MM.1S (cell line): Measurements from ENCODE around the gene FNDC8.
"Not testable (repeated sequence)": the region's sequence is repeated elsewhere in the genome, so short reads cannot be mapped to it uniquely, and the experiment has no call there.

Source experiments
- DNase-seq: peaks from one replicate; pipeline ENCODE4 v3.0.0-alpha.2; 2015
- H2AFZ ChIP-seq: fragments of 300-600 bp; sonication (generic); 2 replicates; pipeline ENCODE4 v1.6.0; 2016; ENCODE audit warnings: antibody characterized with exemption, low read length
- H3F3A ChIP-seq: fragments of 300-600 bp; sonication (generic); 2 replicates; pipeline ENCODE4 v1.6.1; 2016; ENCODE audit warnings: mild to moderate bottlenecking, antibody characterized with exemption, low read length, moderate library complexity, mixed read lengths; ENCODE audit not compliant: insufficient read depth
- H3K27ac ChIP-seq: fragments of 300-600 bp; sonication (generic); 2 replicates; pipeline ENCODE4 v1.5.1; 2016; ENCODE audit warnings: mild to moderate bottlenecking, low read length
- H3K27me3 ChIP-seq: fragments of 300-600 bp; sonication (generic); replicated peaks from 2 replicates; pipeline ENCODE4 v1.6.0; 2016; ENCODE audit warnings: low read length; ENCODE audit not compliant: insufficient read depth
- H3K36me3 ChIP-seq: fragments of 300-600 bp; sonication (generic); replicated peaks from 2 replicates; pipeline ENCODE4 v1.6.1; 2016; ENCODE audit warnings: mild to moderate bottlenecking, low read length, mixed read lengths; ENCODE audit not compliant: insufficient read depth
- H3K4me1 ChIP-seq: fragments of 300-600 bp; sonication (generic); 2 replicates; pipeline ENCODE4 v1.6.1; 2016; ENCODE audit warnings: low read length, mixed read lengths
- H3K4me2 ChIP-seq: fragments of 300-600 bp; sonication (generic); 2 replicates; pipeline ENCODE4 v1.6.0; 2016; ENCODE audit warnings: low read depth, low read length
- H3K4me3 ChIP-seq: fragments of 300-600 bp; sonication (generic); 2 replicates; pipeline ENCODE4 v1.5.1; 2016; ENCODE audit warnings: low read length, mixed read lengths
- H3K79me2 ChIP-seq: fragments of 300-600 bp; sonication (generic); 2 replicates; pipeline ENCODE4 v1.6.1; 2016; ENCODE audit warnings: mixed run types, low read length, mixed read lengths
- H3K9ac ChIP-seq: fragments of 300-600 bp; sonication (generic); 2 replicates; pipeline ENCODE4 v1.6.1; 2016; ENCODE audit warnings: low read length, mixed read lengths
- H3K9me2 ChIP-seq: fragments of 300-600 bp; sonication (generic); replicated peaks from 2 replicates; pipeline ENCODE4 v1.6.1; 2016; ENCODE audit warnings: mild to moderate bottlenecking, low read length, mixed read lengths; ENCODE audit not compliant: insufficient read depth
- H3K9me3 ChIP-seq: fragments of 300-600 bp; sonication (generic); replicated peaks from 2 replicates; pipeline ENCODE4 v1.6.1; 2016; ENCODE audit warnings: mild to moderate bottlenecking, low read length, mixed read lengths; ENCODE audit not compliant: insufficient read depth
- H4K20me1 ChIP-seq: fragments of 300-600 bp; sonication (generic); 2 replicates; pipeline ENCODE4 v1.6.1; 2016; ENCODE audit warnings: mild to moderate bottlenecking, low read length, moderate library complexity, mixed read lengths; ENCODE audit not compliant: insufficient read depth
- CTCF ChIP-seq: fragments of 300-600 bp; sonication (generic); IDR thresholded peaks from 2 replicates; pipeline ENCODE4 v1.5.1; 2016; ENCODE audit warnings: antibody characterized with exemption, low read length, mixed read lengths
- EZH2 ChIP-seq: fragments of 300-600 bp; sonication (generic); optimal IDR thresholded peaks from 2 replicates; pipeline ENCODE3; 2017; ENCODE audit warnings: low read depth, mild to moderate bottlenecking, antibody characterized with exemption, low read length, mixed read lengths
- EZH2phosphoT487 ChIP-seq: fragments of 300-600 bp; sonication (generic); IDR thresholded peaks from 2 replicates; pipeline ENCODE4 v1.6.1; 2018; ENCODE audit warnings: antibody characterized with exemption, low read length

The FNDC8 gene

GRCh38 chr17:35104844-35105450, 16.5 kb upstream of the FNDC8 start:
- H3K9me3 ChIP-seq: no peaks in the 10 kb centered on the region
- no peak for DNase-seq
- no peak overlapping the region for H3K9ac ChIP-seq
- H3K4me1 ChIP-seq: no peaks in the 10 kb centered on the region
- no peak overlapping the region for H2AFZ ChIP-seq
- no peak for TF ChIP-seq EZH2phosphoT487
- no peak for TF ChIP-seq CTCF
- TF ChIP-seq EZH2: no peak
- no peaks in the 10 kb centered on the region for H4K20me1 ChIP-seq
- no peaks in the 10 kb centered on the region; the same call in 1 of the 2 replicates for H3K36me3 ChIP-seq
- no peak overlapping the region for H3K27ac ChIP-seq
- no peaks in the 10 kb centered on the region for H3K9me2 ChIP-seq
- no peak overlapping the region for H3K4me2 ChIP-seq
- no peaks in the 10 kb centered on the region for H3K79me2 ChIP-seq
- H3F3A ChIP-seq: no peaks in the 10 kb centered on the region
- no peak overlapping the region for H3K4me3 ChIP-seq
- no peaks in the 10 kb centered on the region for H3K27me3 ChIP-seq

GRCh38 chr17:35110791-35111190, 10.6 kb upstream of the FNDC8 start:
- not testable (repeated sequence) for H3K9ac ChIP-seq, H3K9me2 ChIP-seq, H3K36me3 ChIP-seq, H3F3A ChIP-seq, H2AFZ ChIP-seq, H3K4me2 ChIP-seq, H3K4me3 ChIP-seq, H4K20me1 ChIP-seq, DNase-seq, H3K4me1 ChIP-seq, H3K27ac ChIP-seq, H3K27me3 ChIP-seq, H3K9me3 ChIP-seq
- peaks cover 16% of the 10 kb centered on the region for H3K79me2 ChIP-seq

- Histone ChIP-seq H3K9ac (no peak overlapping the region), H3K4me3 (no peak overlapping the region), H3K9me3 (no peaks in the 10 kb centered on the region), H3K9me2 (no peaks in the 10 kb centered on the region), H4K20me1 (no peaks in the 10 kb centered on the region), H3F3A (no peaks in the 10 kb centered on the region), H3K79me2 (peaks cover 45% of the 10 kb centered on the region), H3K27ac (no peak overlapping the region), H3K4me2 (no peak overlapping the region), H3K4me1 (no peaks in the 10 kb centered on the region), H3K36me3 (no peaks in the 10 kb centered on the region), H3K27me3 (no peaks in the 10 kb centered on the region), H2AFZ (no peak overlapping the region)
- TF ChIP-seq EZH2 (no peak), CTCF (no peak), EZH2phosphoT487 (no peak)
- DNase-seq: no peak
These were observed 4.6 kb upstream of the FNDC8 start for GRCh38 chr17:35116845-35117244.

GRCh38 chr17:35117984-35118383, 3.4 kb upstream of the FNDC8 start:
- Histone ChIP-seq H3K27me3 (no peaks in the 10 kb centered on the region), H3K27ac (no peak overlapping the region), H3K4me2 (peak overlapping the region; percentile 99; the same call in 1 of the 2 replicates), H3K79me2 (peaks cover 37% of the 10 kb centered on the region), H3K9me3 (no peaks in the 10 kb centered on the region), H4K20me1 (no peaks in the 10 kb centered on the region), H3K9me2 (no peaks in the 10 kb centered on the region), H3K36me3 (no peaks in the 10 kb centered on the region), H3F3A (no peaks in the 10 kb centered on the region), H3K9ac (0 out of 2 replicates have a peak overlapping the region, but pooled peaks have one; percentile 7), H3K4me3 (no peak overlapping the region), H2AFZ (no peak overlapping the region), H3K4me1 (no peaks in the 10 kb centered on the region)
- TF ChIP-seq EZH2: no peak
- TF ChIP-seq EZH2phosphoT487: no peak
- peak; percentile 53 for TF ChIP-seq CTCF
- peak; percentile 56 for DNase-seq
